ENCODE results near the gene DNAJC3.
"Not testable (repeated sequence)": the region's sequence is repeated elsewhere in the genome, so short reads cannot be mapped to it uniquely, and the experiment has no call there.

Gene DNAJC3

GRCh38 chr13:95714142-95714832 is 37.3 kb downstream of the DNAJC3 start:
- no peaks in the 10 kb centered on the region for H3K4me1 Mint-ChIP-seq (ENCODE audit: low read depth)
- H3K9me3 Mint-ChIP-seq, result peaks cover 10% of the 10 kb centered on the region
- H3K4me3 Mint-ChIP-seq, result no peak overlapping the region
- H3K36me3 Mint-ChIP-seq (ENCODE audit: low read depth), result peaks cover 48% of the 10 kb centered on the region
- H3K27me3 Mint-ChIP-seq (ENCODE audit: low read depth), result no peaks in the 10 kb centered on the region
- no peak overlapping the region for H3K27ac Mint-ChIP-seq

- no peak overlapping the region for H3K27ac Mint-ChIP-seq
- H3K36me3 Mint-ChIP-seq (ENCODE audit: low read depth), result peaks cover 40% of the 10 kb centered on the region
- peaks cover 10% of the 10 kb centered on the region for H3K9me3 Mint-ChIP-seq
- H3K4me1 Mint-ChIP-seq (ENCODE audit: low read depth), result no peaks in the 10 kb centered on the region
- H3K4me3 Mint-ChIP-seq, result no peak overlapping the region
- H3K27me3 Mint-ChIP-seq (ENCODE audit: low read depth), result no peaks in the 10 kb centered on the region
Measured at GRCh38 chr13:95716231-95716630, 39.3 kb downstream of the DNAJC3 start.

GRCh38 chr13:95722241-95722640 is 45.3 kb downstream of the DNAJC3 start:
- H3K27me3 Mint-ChIP-seq (ENCODE audit: low read depth), result no peaks in the 10 kb centered on the region
- H3K27ac Mint-ChIP-seq, result no peak overlapping the region
- H3K4me1 Mint-ChIP-seq (ENCODE audit: low read depth), result peaks cover 5% of the 10 kb centered on the region
- H3K9me3 Mint-ChIP-seq, result no peaks in the 10 kb centered on the region
- H3K4me3 Mint-ChIP-seq, result no peak overlapping the region
- peaks cover 33% of the 10 kb centered on the region for H3K36me3 Mint-ChIP-seq (ENCODE audit: low read depth)

- H3K9me3 Mint-ChIP-seq, result no peaks in the 10 kb centered on the region
- no peak overlapping the region for H3K27ac Mint-ChIP-seq
- H3K4me3 Mint-ChIP-seq, result no peak overlapping the region
- no peaks in the 10 kb centered on the region for H3K27me3 Mint-ChIP-seq (ENCODE audit: low read depth)
- peaks cover 5% of the 10 kb centered on the region for H3K4me1 Mint-ChIP-seq (ENCODE audit: low read depth)
- peaks cover 29% of the 10 kb centered on the region for H3K36me3 Mint-ChIP-seq (ENCODE audit: low read depth)
Measured at GRCh38 chr13:95723438-95723837, 46.5 kb downstream of the DNAJC3 start.

GRCh38 chr13:95724252-95724651 is 47.3 kb downstream of the DNAJC3 start:
- H3K9me3 Mint-ChIP-seq, result no peaks in the 10 kb centered on the region
- no peak overlapping the region for H3K4me3 Mint-ChIP-seq
- no peak overlapping the region for H3K27ac Mint-ChIP-seq
- no peaks in the 10 kb centered on the region for H3K27me3 Mint-ChIP-seq (ENCODE audit: low read depth)
- H3K4me1 Mint-ChIP-seq (ENCODE audit: low read depth), result peaks cover 5% of the 10 kb centered on the region
- H3K36me3 Mint-ChIP-seq (ENCODE audit: low read depth), result peaks cover 29% of the 10 kb centered on the region

GRCh38 chr13:95726876-95727275 is 49.9 kb downstream of the DNAJC3 start:
- no peak overlapping the region for H3K4me3 Mint-ChIP-seq
- H3K36me3 Mint-ChIP-seq (ENCODE audit: low read depth), result peaks cover 45% of the 10 kb centered on the region
- no peak overlapping the region for H3K27ac Mint-ChIP-seq
- peaks cover 19% of the 10 kb centered on the region for H3K9me3 Mint-ChIP-seq
- peaks cover 10% of the 10 kb centered on the region for H3K4me1 Mint-ChIP-seq (ENCODE audit: low read depth)
- H3K27me3 Mint-ChIP-seq (ENCODE audit: low read depth), result no peaks in the 10 kb centered on the region

- Mint-ChIP-seq H3K27ac (no peak overlapping the region), H3K9me3 (peaks cover 38% of the 10 kb centered on the region), H3K4me3 (no peak overlapping the region), H3K27me3 (ENCODE audit: low read depth) (no peaks in the 10 kb centered on the region), H3K4me1 (ENCODE audit: low read depth) (peaks cover 5% of the 10 kb centered on the region), H3K36me3 (ENCODE audit: low read depth) (peaks cover 55% of the 10 kb centered on the region)
Measured at GRCh38 chr13:95728957-95729356, 52.0 kb downstream of the DNAJC3 start.

- Mint-ChIP-seq H3K4me3 (no peak overlapping the region), H3K9me3 (peaks cover 47% of the 10 kb centered on the region), H3K4me1 (ENCODE audit: low read depth) (peaks cover 5% of the 10 kb centered on the region), H3K27ac (no peak overlapping the region), H3K27me3 (ENCODE audit: low read depth) (no peaks in the 10 kb centered on the region), H3K36me3 (ENCODE audit: low read depth) (peaks cover 44% of the 10 kb centered on the region)
Measured at GRCh38 chr13:95734124-95734523, 57.2 kb downstream of the DNAJC3 start.

GRCh38 chr13:95740071-95740978 is 63.4 kb downstream of the DNAJC3 start:
- H3K4me3 Mint-ChIP-seq; H3K9me3 Mint-ChIP-seq; H3K4me1 Mint-ChIP-seq (ENCODE audit: low read depth); H3K27ac Mint-ChIP-seq; H3K27me3 Mint-ChIP-seq (ENCODE audit: low read depth): not testable (repeated sequence)
- H3K36me3 Mint-ChIP-seq (ENCODE audit: low read depth), result peaks cover 14% of the 10 kb centered on the region

- Mint-ChIP-seq H3K4me3 (no peak overlapping the region), H3K27ac (no peak overlapping the region), H3K4me1 (ENCODE audit: low read depth) (no peaks in the 10 kb centered on the region), H3K9me3 (peaks cover 4% of the 10 kb centered on the region), H3K27me3 (ENCODE audit: low read depth) (no peaks in the 10 kb centered on the region), H3K36me3 (ENCODE audit: low read depth) (peaks cover 14% of the 10 kb centered on the region)
Measured at GRCh38 chr13:95740979-95741320, 64.0 kb downstream of the DNAJC3 start.

GRCh38 chr13:95741584-95742563 is 64.9 kb downstream of the DNAJC3 start:
- H3K4me1 Mint-ChIP-seq (ENCODE audit: low read depth), result no peaks in the 10 kb centered on the region
- H3K27me3 Mint-ChIP-seq (ENCODE audit: low read depth), result no peaks in the 10 kb centered on the region
- H3K27ac Mint-ChIP-seq, result no peak overlapping the region
- peaks cover 12% of the 10 kb centered on the region for H3K36me3 Mint-ChIP-seq (ENCODE audit: low read depth)
- no peak overlapping the region for H3K4me3 Mint-ChIP-seq
- H3K9me3 Mint-ChIP-seq, result peaks cover 4% of the 10 kb centered on the region

- Mint-ChIP-seq H3K27me3 (ENCODE audit: low read depth) (no peaks in the 10 kb centered on the region), H3K4me3 (no peak overlapping the region), H3K36me3 (ENCODE audit: low read depth) (peaks cover 12% of the 10 kb centered on the region), H3K4me1 (ENCODE audit: low read depth) (no peaks in the 10 kb centered on the region), H3K27ac (no peak overlapping the region), H3K9me3 (peaks cover 4% of the 10 kb centered on the region)
Measured at GRCh38 chr13:95743192-95743591, 66.3 kb downstream of the DNAJC3 start.

- Mint-ChIP-seq H3K27me3 (ENCODE audit: low read depth) (no peaks in the 10 kb centered on the region), H3K4me3 (no peak overlapping the region), H3K9me3 (peaks cover 4% of the 10 kb centered on the region), H3K36me3 (ENCODE audit: low read depth) (peaks cover 8% of the 10 kb centered on the region), H3K27ac (no peak overlapping the region), H3K4me1 (ENCODE audit: low read depth) (peaks cover 3% of the 10 kb centered on the region)
Measured at GRCh38 chr13:95745289-95745688, 68.3 kb downstream of the DNAJC3 start.

GRCh38 chr13:95745752-95746151 is 68.8 kb downstream of the DNAJC3 start:
- Mint-ChIP-seq H3K4me3 (no peak overlapping the region), H3K27me3 (ENCODE audit: low read depth) (no peaks in the 10 kb centered on the region), H3K27ac (no peak overlapping the region), H3K9me3 (peaks cover 3% of the 10 kb centered on the region), H3K4me1 (ENCODE audit: low read depth) (peaks cover 3% of the 10 kb centered on the region), H3K36me3 (ENCODE audit: low read depth) (peaks cover 6% of the 10 kb centered on the region)
